DMS 273 (cell line): ENCODE data around the gene NEDD9.
A peak's percentile ranks its signal among the peaks of the same experiment; 100 is the strongest.

Experiments used
- DNase-seq: peaks from one replicate; lab custom pipeline; 2025; ENCODE audit not compliant: unreplicated experiment; lab: John Stamatoyannopoulos, UW

Gene NEDD9

DNA sequence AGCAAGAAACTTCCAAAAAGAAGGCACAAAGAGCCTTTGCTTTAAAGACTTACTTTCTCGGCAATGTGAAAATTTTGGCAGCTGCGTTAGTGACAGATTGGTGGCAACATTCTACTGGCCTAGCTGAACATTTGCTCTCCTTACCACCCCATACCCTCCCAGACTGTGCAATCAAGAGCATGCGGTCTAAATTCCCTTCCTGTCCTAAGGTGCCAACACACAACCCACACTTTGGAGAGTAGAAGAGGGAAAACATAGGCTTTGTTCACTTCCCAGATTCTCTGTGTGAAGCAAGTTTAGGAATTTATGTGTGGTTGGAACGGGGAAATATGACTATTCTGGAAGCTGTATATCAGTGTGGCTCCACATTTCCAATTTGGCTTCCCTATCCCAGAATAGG lies 29.8 kb upstream of the NEDD9 start:
- peak; percentile 20 for DNase-seq

DNA sequence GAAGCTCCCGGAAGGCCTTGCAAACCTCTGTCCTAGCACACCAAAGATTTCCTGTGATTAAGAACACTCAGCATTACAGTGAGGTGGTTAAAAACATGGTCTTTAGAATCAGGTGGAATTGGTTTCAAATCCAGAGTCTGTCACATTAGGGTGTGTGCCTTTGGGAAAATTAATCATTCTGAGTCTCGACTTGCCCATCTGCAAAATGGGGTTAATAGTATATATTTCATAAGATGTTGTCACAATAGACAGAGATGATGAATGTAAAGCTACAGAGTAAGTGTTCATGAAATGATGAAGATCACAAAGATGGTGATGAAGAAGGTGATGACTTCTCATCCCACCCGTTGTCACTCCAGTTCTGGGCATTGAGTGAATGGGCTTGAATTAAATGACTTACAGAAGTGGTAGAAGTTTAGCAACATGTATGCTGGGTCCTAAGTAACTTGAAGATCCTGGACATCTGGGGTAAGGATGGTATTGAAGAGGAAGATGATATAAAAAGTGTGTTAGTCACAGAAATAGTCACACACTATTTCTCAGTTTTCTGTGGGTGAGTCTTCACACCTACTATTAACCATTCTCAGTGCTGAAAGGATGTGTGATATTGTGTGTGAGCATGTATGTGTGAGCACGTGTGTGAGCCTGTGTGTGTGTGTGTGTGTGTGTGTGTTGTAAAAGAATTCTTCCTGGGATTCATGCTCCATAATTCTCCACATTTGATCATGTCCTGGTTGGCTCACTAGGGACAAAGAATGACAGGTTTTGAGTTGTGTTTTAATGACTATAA lies 28.0 kb upstream of the NEDD9 start:
- DNase-seq = no peak

- DNase-seq = no peak
These were observed 26.1 kb upstream of the NEDD9 start for GRCh38 chr6:11258260-11259237.

GRCh38 chr6:11255610-11256009 lies 23.1 kb upstream of the NEDD9 start:
- no peak for DNase-seq

GRCh38 chr6:11253594-11253993 lies 21.1 kb upstream of the NEDD9 start:
- DNase-seq = no peak

DNA sequence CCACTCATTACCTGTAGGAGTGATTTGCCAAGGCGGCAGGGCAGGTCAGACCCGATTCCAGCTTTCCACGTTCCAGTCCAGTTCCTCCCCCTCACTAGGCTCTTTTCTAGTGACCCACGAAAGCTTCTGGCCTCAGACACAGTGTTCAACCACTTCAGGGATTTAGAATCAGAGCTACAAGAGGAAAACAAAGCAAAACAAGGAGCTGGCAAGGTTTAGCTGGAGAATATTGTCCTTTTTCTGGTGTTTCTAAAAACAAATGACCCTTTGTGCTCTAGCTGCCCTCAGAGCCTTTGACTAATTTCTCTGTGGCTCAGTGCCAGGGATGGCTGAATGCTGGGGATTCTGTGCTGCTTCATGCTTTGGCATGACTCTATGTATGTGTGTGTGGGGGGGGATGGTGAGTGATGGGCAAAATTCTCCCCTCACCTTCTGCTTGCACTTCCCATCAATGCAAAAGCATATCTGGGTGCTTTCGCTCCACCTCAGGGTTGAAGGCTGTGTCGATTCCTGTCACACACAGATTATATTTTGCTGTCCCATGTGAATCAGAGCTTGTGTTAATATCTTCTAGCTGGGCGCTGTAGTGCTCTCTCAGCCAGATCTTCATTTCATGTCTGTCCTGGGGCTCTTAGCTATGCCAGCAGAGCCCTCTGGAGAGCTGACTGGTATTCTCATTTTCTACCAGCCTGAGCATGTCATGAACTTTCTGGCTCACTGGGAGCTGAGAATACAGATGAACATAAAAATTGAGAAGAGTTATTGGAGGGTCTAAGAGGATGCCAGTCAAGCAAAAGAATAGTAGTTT lies 19.3 kb upstream of the NEDD9 start:
- peak; percentile 5 for DNase-seq

DNA sequence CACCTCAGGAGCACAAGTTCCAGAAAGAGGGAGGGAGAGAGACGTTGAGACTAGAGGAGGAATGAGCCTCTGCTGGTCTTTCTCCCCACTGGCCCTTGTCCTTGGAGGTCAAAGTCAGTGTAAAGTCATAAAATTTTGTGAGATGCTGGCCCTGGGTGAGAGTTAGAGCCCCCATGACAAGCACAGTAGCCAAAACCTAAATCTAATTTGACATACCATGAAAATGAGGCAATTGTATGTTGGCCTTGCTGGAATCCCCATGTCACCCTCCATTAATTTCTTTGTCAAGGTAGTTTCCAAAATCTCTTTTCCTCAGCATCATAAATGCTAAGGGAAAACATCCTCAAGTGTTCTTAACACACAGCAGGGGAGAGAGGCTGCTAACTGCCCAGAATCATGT lies 17.6 kb upstream of the NEDD9 start:
- no peak for DNase-seq

- DNase-seq = peak; percentile 5
These were observed 16.7 kb upstream of the NEDD9 start for GRCh38 chr6:11248974-11249761.

DNA sequence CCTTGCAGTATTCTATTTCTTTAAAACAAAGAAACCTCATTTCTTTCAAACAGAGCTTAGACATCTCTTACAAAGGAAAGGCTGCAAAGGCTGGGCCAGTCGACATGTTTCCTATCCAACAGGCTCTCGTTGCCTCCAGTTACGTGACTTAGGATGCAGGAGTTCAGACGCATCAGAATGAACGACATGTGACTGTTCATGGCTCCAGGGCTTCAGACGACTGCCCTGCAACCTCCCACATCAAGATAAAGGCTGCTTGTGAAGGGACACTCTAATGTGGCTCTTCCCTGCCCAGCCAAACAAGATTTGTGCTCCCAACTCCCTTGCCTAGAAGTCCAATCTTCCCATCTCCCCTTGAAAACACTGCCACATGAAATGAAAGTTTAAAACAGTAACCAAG lies 14.3 kb upstream of the NEDD9 start:
- no peak for DNase-seq

DNA sequence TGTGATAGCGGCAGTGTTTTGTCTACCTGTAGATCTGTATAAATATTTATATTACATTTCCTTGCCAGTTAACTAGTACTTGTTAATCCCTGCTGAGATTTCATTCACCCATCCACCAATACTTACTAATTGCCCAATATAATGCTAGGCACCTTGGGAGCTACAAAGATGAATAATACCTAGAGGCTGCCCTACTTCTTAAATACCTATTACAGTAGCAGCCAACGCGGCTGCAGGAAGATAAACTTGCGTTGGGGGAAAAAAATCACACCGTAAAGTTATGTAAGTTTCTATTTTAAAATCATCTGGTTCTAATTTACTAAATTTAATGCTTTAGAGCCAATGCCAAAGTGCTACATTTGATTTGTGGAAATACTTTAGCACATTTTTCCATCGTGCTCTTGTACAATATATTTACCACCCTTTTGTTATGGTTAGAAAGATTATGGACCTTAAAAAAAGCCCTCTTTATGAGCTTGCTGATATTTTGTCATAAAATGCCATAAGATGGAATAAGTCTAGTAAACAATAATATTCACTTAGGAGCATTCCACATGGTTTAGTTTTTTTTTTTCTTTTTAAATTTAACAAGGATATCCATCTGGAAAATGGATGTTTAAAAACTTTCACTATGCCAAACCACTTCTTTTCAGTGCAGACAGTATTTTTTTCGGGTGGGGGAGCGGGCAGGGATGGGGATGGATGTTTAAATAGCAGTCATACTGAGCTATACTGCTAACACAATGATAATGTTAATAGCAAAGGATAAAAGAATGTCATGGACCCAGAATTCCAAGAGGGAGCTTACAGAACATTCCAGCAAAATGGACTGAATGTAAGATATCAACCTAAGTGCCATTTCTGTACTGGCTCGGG lies 13.2 kb upstream of the NEDD9 start:
- DNase-seq = no peak

DNA sequence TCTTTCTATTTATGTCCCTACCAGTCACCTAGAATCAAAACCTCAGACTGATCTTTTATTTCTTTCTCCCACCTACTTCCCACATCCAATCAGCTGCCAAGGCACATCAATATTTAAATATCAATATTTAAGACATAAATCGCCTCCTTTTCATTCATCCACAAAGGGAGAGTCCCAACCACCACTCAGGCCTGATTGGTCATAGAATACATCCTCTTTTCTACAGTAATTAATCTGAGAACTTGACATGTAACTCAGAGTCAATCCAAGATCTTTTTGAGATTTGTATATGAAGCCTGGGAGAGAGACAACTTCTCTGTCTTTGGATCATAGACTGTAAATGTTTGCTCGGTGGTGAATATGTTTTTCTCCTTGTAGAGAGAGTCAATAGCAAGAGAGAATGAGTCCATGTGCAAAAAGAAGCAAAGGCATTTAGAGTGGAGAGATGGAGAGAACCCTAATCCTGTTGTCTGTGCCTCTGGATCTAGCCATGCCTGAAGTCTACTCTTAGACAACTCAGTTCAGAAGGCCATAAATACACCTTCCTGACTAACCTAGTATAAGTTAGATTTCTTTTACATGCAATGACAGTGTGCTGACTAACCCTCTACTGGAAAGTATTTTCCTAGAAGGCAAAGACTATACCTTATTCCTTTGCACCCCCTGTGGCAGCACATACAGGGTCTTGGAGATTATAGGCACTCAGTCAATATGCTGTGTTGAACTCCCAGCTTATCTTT lies 12.1 kb upstream of the NEDD9 start:
- DNase-seq = no peak

GRCh38 chr6:11243861-11244260 lies 11.4 kb upstream of the NEDD9 start:
- no peak for DNase-seq

DNA sequence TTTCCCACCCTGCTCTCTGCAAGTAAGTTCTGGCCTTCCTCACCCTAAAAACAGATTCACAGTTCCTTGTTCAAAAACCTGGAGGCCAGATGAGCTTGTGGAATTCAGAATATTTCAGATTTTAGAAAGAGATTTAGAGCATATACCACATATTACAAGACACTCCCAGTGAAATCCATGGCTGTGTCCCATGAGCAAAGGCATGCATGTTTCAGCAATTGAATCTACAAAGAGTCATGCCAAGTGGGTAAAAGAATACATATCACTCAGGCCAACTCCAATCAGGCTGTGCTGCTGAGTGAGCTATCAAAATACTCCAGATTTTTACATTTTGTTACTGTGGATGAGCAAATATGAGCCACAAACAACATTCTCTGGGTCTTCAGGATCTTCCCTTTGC lies 10.2 kb upstream of the NEDD9 start:
- no peak for DNase-seq

GRCh38 chr6:11241793-11242201 lies 9.3 kb upstream of the NEDD9 start:
- no peak for DNase-seq

GRCh38 chr6:11241154-11241792 lies 8.8 kb upstream of the NEDD9 start:
- no peak for DNase-seq

DNA sequence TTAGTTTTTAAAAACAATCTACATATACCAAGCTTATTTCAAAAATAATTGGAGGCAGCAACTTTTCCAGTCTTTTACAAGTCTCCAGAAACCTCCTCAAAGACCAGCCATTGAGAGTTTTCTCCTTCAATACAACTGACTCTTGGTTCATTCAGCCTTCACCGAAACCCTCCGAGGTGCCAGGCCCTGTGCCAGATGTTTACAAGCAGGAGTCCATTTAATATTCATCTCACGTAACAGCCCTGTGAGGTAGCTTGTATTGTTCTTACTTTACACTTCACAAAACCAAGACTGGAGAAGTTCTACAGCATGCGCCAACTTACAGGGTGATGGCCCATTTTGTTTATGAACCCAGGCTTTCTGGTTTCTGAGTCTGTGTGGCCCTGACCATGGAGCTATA lies 5.5 kb upstream of the NEDD9 start:
- DNase-seq = no peak

DNA sequence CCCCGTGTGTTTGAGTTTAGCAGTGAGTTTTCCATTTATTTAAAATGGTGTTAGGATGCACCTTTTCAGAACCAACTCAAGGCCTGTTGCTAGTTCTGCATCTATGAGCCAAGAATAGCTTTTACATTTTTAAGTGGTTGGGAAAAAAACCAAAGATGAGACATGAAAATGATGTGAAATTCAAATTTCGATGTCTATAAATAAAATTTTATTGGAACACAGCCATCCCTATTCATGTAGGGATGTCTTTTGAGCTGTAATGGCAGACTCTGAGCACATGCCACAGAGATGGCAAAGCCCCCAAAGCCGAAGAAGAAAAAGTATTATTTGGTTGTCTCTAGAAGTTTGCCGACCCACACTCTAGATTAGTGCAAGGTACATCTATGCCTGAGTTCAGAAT lies 5.0 kb upstream of the NEDD9 start:
- no peak for DNase-seq

DNA sequence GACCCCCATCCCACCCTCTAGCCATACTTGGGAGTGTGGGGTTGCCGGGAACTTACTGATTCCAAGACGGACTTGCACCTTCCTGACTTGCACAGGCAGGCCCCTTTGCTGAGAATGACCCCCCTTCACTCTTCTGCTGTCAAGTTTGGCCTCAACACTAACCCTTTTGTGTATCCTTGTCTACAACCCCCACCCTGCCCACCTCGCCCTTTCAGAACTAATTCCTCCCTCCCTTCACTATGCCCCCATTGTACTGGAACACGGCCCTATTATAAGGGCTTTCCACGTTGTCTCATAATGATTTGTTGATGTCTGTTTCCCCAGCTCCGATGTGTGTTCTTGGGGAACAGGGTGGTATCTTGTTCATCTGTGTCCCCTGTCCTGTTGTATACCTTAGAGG lies 4.4 kb upstream of the NEDD9 start:
- DNase-seq = no peak
